BLaER1 (cell line): ENCODE measurements around the gene TYROBP.

Experiments used
- H3K27ac ChIP-seq: shearing (Covaris generic); formaldehyde crosslinking; 2 replicates; pipeline ENCODE4 v1.8.1; 2022
- H3K27me3 ChIP-seq: shearing (Covaris generic); formaldehyde crosslinking; 2 replicates; pipeline ENCODE4 v1.8.1; 2022
- H3K36me3 ChIP-seq: shearing (Covaris generic); formaldehyde crosslinking; 2 replicates; pipeline ENCODE4 v1.8.1; 2022
- H3K4me1 ChIP-seq: shearing (Covaris generic); formaldehyde crosslinking; 2 replicates; pipeline ENCODE4 v1.8.1; 2022
- H3K4me2 ChIP-seq: shearing (Covaris generic); formaldehyde crosslinking; 2 replicates; pipeline ENCODE4 v1.8.1; 2022
- H3K4me3 ChIP-seq: shearing (Covaris generic); formaldehyde crosslinking; 2 replicates; pipeline ENCODE4 v1.8.1; 2022
- H3K9ac ChIP-seq: shearing (Covaris generic); formaldehyde crosslinking; 2 replicates; pipeline ENCODE4 v1.8.1; 2022
- H3K9me3 ChIP-seq: shearing (Covaris generic); formaldehyde crosslinking; 2 replicates; pipeline ENCODE4 v1.8.1; 2022
- H4K20me1 ChIP-seq: shearing (Covaris generic); formaldehyde crosslinking; 2 replicates; pipeline ENCODE4 v1.8.1; 2022
- Cebpa-rat ChIP-seq: shearing (Covaris generic); IDR thresholded peaks from 2 replicates; pipeline ENCODE4 v1.8.1; 2022

Gene TYROBP

DNA sequence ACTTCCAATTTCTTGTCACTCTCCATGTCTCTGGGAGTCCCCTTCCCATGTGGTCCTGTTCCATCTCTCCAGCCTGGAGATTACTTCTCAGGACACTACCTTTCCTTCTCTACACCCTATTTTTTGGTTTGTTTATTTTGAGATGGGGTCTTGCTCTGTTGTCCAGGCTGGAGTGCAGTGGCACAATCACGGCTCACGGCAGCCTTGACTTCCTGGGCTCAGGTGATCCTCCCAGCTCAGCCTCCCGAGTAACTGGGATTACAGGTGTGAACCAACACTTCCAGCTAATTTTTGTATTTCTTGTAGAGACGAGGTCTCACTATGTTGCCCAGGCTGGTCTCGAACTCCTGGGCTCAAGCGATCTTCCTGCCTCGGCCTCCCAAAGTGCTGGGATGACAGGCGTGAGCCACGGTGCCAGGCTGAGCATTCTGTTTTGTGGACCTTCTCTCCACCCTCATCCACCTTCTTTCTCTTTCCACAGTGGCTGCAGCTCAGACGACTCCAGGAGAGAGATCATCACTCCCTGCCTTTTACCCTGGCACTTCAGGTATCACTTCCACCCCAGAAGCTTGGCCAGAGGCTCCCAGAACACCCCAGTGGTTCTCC is 5.1 kb downstream of the TYROBP start:
- H3K4me3 ChIP-seq, result peak overlapping the region; percentile 57
- H3K4me1 ChIP-seq, result peaks cover 77% of the 10 kb centered on the region
- TF ChIP-seq Cebpa-rat, result no peak
- peak overlapping the region; percentile 74 for H3K9ac ChIP-seq
- H3K36me3 ChIP-seq, result no peaks in the 10 kb centered on the region
- no peaks in the 10 kb centered on the region for H3K9me3 ChIP-seq
- no peaks in the 10 kb centered on the region for H4K20me1 ChIP-seq
- peak overlapping the region; percentile 96 for H3K4me2 ChIP-seq
- peak overlapping the region; percentile 87 for H3K27ac ChIP-seq
- no peaks in the 10 kb centered on the region for H3K27me3 ChIP-seq

DNA sequence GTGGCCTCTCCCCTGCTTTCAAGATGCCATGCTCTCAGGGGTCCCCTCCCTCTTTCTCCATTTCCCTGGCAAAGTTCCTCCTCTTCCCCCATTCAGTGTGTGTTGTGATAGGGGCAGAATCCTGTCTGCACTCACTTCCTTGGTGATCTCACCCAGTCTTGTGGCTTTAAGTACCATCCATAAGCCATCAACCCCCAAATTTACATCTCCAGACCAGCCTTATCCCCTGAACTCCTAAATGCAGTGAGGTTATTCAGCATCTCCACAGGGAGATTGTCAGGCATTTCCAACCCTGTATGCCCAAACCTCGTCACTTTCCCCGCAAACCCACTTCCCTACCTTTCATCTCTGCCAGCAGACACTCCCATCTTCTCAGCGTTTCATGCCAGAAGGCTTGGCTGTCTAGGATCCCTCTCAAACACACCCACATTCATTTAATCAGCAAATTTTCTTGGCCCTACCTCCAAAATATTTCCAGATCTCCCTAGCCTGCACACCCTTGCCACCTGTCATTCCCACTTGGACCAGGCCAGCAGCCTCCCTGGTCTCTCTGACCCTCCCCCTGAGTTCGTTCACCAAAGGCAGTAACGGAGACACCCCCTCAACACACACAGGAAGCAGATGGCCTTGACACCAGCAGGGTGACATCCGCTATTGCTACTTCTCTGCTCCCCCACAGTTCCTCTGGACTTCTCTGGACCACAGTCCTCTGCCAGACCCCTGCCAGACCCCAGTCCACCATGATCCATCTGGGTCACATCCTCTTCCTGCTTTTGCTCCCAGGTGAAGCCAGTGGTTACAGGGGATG is 6.0 kb downstream of the TYROBP start, which contains the start of gene HCST:
TSS of gene HCST (plus strand) at position 676 of the 808 bp plus-strand sequence. CDS start at position 741, 65 bp downstream.
- H3K27ac ChIP-seq, result peak within 1 kb of the TSS; percentile 87
- peak within 1 kb of the TSS; percentile 74 for H3K9ac ChIP-seq
- H3K9me3 ChIP-seq, result no peaks in the 10 kb centered on the region
- H3K4me1 ChIP-seq, result peaks cover 73% of the 10 kb centered on the region
- no peaks in the 10 kb centered on the region for H3K27me3 ChIP-seq
- peaks cover 8% of the 10 kb centered on the region; the same call in 1 of the 2 replicates for H3K36me3 ChIP-seq
- H3K4me2 ChIP-seq, result peak within 1 kb of the TSS; percentile 96
- H3K4me3 ChIP-seq, result peak within 1 kb of the TSS; percentile 57
- no peaks in the 10 kb centered on the region for H4K20me1 ChIP-seq
- no peak for TF ChIP-seq Cebpa-rat

DNA sequence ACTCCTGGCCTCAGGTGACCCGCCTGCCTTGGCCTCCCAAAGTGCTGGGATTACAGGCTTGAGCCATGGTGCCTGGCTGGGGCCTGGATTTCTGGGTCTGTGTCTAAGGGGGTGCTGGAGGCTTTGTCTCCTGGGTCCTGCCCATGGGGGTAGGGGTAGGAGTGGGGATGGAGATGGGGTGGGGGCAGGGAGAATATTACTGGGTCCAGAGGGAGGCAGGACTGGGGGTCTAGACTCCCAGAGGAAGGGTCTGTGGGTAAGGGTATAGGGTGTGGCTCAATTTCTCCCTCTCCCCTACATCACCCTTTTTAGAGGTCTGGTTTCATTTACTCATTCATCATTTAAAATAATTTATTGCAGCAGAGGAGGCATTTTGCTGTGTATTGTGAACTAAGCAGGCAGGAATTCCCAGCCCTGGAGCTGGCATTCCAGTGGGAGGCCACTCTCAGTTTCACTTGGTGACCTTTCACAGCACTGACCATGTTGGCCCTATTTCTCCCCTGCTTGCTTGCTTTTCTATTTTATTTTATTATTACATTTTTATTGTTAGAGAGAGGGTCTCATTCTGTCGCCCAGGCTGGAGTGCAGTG is 6.9 kb downstream of the TYROBP start:
- H4K20me1 ChIP-seq, result no peaks in the 10 kb centered on the region
- peak overlapping the region; percentile 96 for H3K4me2 ChIP-seq
- H3K27ac ChIP-seq, result peak overlapping the region; percentile 87; the same call in 1 of the 2 replicates
- H3K27me3 ChIP-seq, result no peaks in the 10 kb centered on the region
- H3K9me3 ChIP-seq, result no peaks in the 10 kb centered on the region
- H3K4me3 ChIP-seq, result peak overlapping the region; percentile 83; the same call in 1 of the 2 replicates
- TF ChIP-seq Cebpa-rat, result no peak
- H3K9ac ChIP-seq, result 0 out of 2 replicates have a peak overlapping the region, but pooled peaks have one; percentile 74
- H3K4me1 ChIP-seq, result peaks cover 67% of the 10 kb centered on the region
- H3K36me3 ChIP-seq, result peaks cover 18% of the 10 kb centered on the region

DNA sequence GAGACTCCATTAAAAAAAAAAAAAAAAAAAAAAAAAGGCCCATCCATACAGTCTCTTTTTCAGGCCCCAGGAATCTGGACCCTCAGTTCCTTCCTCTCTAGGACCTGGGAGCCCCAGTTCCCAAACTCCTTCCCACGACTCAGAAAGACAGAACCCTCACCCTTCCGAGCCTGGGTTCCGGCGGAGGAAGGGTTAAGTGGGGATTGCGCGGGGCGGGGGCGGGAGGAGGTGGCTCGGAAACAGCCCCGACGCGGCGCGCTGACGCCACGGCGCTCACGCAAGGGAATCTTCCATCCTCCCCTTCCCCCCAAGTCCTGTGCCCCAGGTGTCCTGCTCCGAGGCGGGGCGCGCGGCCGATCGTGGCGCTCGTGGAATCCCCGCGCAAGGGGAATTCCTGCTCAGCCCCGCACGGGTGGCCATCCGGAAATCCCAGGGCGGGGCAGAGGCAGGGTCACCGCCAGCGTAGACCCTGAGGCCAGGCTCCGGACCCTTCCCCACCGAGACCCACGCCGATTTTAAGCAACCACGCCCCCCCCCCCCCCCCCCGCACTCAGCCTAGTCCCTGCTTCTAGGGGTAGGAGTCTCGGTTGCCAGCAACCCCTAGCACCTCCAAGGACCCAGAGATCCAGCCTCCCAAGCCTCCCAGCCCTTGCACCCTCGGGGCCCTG is 8.4 kb downstream of the TYROBP start:
- Histone ChIP-seq H3K9me3 (no peaks in the 10 kb centered on the region), H3K36me3 (peaks cover 32% of the 10 kb centered on the region), H3K9ac (peak overlapping the region; percentile 84), H3K4me2 (peak overlapping the region; percentile 96), H3K4me3 (peak overlapping the region; percentile 83), H3K27ac (peak overlapping the region; percentile 87), H4K20me1 (no peaks in the 10 kb centered on the region), H3K27me3 (no peaks in the 10 kb centered on the region), H3K4me1 (peaks cover 55% of the 10 kb centered on the region)
- TF ChIP-seq Cebpa-rat, result no peak

DNA sequence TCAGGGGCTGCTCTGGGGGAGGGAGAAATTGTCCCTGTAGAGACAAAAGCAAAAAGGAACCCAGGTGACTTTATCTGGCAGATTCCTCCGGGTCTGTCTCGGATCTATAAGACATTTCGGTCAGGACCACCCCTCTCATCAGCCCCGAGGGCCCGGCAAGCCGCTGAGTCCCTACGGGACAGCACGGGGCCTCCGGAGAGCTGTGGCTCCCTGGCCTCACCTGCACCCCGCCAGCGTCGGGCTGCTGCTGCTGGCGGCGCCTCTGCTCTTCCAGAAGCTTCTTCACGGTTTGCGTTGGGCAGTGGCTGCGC is 9.6 kb downstream of the TYROBP start:
- Histone ChIP-seq H3K4me2 (peak overlapping the region; percentile 96), H3K36me3 (peaks cover 44% of the 10 kb centered on the region), H3K27me3 (no peaks in the 10 kb centered on the region), H3K4me3 (peak overlapping the region; percentile 83), H3K9me3 (no peaks in the 10 kb centered on the region), H3K27ac (peak overlapping the region; percentile 87), H3K4me1 (peaks cover 43% of the 10 kb centered on the region), H3K9ac (peak overlapping the region; percentile 84), H4K20me1 (no peaks in the 10 kb centered on the region)
- no peak for TF ChIP-seq Cebpa-rat

DNA sequence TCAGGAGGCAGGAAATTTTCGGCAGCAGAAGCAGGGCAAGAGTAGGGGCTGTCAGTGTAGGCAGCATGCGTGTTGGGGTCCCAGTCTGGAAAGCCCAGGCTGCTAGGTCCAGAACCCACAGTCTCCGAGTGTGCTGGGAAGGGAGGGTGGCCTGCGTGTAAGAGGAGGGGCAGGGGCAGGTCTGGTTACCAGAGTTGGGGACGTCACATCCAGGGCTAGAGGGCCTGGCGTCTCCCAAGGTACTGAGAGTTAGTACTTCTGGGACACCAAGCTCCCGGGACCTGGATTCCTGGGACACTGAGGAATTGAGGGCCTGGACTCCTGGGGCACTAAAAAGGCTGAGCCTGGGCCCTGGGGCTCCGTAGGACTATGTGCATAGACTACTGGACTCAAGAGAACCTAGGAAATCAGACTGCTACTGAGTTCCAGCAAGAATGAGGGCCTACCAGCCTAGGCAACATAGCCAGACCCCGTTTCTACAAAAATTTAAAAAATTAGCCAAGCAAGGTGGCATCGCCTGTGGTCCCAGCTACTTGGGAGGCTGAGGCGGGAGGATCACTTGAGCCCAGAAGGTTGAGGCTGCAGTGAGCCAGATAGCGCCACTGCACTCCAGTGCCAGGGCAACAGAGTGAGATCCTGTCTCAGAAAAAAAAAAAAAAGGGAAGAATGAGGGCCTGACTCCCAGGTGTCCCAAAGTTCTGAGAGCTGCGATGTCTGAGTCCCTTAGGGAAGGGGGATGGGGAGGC is 10.2 kb downstream of the TYROBP start:
- Histone ChIP-seq H3K9ac (peak overlapping the region; percentile 84; the same call in 1 of the 2 replicates), H3K4me2 (peak overlapping the region; percentile 96), H3K36me3 (peaks cover 50% of the 10 kb centered on the region), H3K4me3 (peak overlapping the region; percentile 83), H4K20me1 (no peaks in the 10 kb centered on the region), H3K9me3 (no peaks in the 10 kb centered on the region), H3K27ac (no peak overlapping the region; the same call in 1 of the 2 replicates), H3K4me1 (peaks cover 37% of the 10 kb centered on the region), H3K27me3 (no peaks in the 10 kb centered on the region)
- no peak for TF ChIP-seq Cebpa-rat

DNA sequence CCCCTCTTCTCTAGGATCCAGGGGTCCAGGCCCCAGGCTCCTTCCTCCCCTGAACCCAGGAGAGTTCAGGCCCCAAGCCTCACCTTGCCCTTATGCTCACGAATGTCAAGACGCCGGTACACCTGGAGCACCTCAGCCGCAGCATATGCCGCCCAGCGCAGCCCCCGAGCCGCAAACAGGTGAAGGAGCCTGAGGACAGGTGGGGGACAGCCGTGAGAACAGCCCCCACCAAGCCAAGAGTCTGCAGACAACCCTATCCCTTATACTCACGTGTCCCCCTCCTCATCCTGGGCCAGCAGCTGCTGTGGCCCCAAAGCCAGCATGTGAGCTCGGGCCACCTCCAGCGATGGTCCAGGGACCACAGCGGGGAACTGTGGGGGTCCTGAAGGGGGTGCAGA is 11.5 kb downstream of the TYROBP start:
- Histone ChIP-seq H3K9ac (no peak overlapping the region), H3K27ac (no peak overlapping the region), H4K20me1 (no peaks in the 10 kb centered on the region), H3K4me3 (no peak overlapping the region), H3K4me2 (no peak overlapping the region), H3K27me3 (no peaks in the 10 kb centered on the region), H3K4me1 (peaks cover 25% of the 10 kb centered on the region), H3K36me3 (peaks cover 62% of the 10 kb centered on the region), H3K9me3 (no peaks in the 10 kb centered on the region)
- TF ChIP-seq Cebpa-rat, result no peak

DNA sequence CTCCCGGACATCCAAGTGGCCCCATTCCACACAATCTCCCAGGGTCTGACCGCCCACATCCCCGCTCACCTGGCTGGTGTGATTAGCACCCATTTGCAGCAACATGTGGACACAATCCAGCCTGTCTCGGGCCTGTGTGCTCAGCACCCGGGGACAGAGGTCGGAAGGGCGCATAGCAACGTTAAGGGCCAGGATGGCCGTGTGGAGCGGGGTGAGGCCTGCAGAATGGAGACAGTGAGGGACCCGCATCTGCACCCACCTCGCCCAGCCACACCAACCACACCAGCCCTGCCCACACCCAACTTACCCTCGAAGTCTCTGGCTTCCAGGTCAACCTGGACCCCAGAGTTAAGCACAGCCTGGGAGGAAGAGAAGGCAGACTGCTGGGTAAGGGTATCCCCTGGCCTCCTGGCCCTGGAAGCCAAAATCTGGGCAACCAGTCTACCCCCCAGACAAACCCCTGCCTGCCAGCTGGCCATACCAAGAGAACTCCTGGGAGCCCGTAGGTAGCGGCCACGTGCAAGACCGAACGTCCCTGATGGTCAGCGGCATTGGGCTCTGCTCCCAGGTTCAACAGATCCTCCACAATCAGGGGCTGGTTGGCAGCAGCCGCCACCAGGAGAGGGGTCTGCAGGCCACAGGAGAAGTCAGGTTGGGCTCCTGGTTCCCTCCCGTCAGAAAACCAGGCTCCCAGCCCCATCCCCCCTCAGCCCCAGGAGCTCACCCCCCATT is 12.0 kb downstream of the TYROBP start:
- peaks cover 19% of the 10 kb centered on the region for H3K4me1 ChIP-seq
- no peaks in the 10 kb centered on the region for H3K9me3 ChIP-seq
- no peaks in the 10 kb centered on the region for H4K20me1 ChIP-seq
- H3K9ac ChIP-seq, result no peak overlapping the region
- H3K36me3 ChIP-seq, result peaks cover 63% of the 10 kb centered on the region
- H3K4me3 ChIP-seq, result no peak overlapping the region
- no peaks in the 10 kb centered on the region for H3K27me3 ChIP-seq
- no peak overlapping the region for H3K27ac ChIP-seq
- no peak for TF ChIP-seq Cebpa-rat
- H3K4me2 ChIP-seq, result no peak overlapping the region
